Glomerular visceral epithelial cell (primary cell): ENCODE data around the gene DLG2.
A peak's percentile ranks its signal among the peaks of the same experiment; 100 is the strongest.

Experiments
- DNase-seq: peaks from one replicate; pipeline ENCODE4 v3.0.0-alpha.2; 2016; ENCODE audit errors: extremely low spot score

Gene DLG2

DNA sequence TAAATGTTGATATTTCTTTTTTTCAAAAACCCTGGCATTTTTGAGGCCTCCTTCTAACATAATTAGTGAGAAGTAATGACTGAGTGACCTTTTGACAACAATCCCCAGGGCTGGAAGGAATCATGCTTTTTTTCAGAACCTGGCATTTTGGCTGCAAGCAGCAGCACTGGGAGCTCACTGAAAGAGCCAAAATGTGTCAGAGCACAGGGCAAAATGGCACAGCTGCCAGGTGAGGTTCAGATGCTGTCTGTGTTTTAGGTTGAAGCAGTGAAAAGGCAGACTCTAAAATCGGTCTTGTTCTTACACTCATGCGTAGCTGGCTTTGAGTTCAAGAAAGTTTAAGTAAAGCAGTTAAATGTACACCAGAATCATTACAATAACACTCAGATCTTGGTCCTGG, 1063.8 kb downstream of the DLG2 start:
- DNase-seq: no peak

DNA sequence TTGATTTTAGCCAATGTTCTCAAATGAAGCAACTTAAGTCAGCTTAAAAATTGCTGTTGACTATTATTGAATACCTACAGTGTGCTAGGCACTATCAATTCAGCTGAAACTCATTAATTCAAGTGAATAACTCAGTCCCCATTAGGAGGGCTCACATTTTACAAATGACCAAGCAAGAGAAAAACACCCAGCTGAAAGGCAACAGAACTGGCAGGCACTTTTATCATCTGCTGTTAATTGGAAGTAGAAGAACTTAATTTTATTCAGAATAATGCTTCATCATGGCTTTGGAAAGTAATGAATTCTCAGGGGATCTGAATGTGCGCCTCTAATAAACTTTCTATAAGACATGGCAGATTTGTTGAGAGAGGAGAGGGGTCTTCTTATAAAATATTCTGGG, 1066.9 kb downstream of the DLG2 start:
- DNase-seq: no peak

DNA sequence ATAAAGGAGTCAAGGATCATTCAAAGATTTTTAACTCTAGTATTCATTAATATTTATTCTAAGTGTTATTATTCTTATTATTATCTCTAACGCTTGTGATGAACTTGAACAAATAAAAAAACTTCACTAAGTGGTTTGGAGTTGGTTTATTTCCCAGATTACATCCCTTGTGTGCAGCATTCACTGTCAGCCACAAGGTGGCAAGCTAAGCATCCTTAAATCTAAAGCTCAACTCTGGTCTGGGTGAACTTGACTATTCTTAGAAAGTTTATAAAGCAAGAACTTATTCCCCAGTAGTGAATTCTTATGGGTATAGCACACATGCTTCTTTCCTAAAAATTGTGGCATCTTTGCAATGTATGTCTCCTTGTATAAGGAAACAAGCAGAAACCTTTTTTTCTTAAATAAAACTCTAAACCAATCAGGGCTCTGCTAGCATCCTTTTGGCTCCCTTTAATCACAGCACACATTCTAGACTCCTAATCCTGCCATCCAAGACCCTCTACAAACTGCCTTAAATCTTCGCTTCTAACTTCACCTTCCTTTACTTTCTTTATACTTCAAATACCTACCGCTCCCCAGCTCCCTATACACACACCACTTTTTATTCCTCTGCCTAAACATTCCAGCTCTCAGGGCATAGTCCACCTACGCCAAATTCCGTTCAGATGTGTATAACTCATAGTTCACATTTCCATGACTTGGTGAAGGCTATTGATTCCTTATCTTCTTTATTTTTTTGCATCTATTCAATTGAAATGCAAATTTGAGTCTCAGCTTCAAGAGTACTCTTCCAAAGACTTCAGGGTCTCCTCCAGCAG, 1068.8 kb downstream of the DLG2 start:
- DNase-seq: peak; percentile 40

DNA sequence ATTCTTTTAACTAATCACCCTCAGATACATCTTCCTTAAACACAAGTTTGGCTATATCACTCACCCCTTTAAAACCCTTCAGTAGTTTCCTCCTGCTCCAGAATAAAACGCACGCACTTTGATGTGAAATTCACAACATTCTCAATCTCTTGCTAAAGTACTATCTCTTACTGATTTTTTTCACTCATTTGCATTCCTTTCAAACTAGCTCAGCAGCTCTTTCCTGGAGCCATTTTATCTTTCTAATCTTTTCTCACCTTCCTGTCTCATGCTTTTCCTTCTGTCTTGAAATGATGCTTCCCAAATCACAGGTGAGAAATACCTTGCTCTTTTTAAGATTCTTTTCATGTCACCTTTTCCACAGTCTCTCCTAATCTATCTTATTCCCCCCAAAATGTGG, 1074.4 kb downstream of the DLG2 start:
- DNase-seq: no peak

GRCh38 chr11:84549217-84549616, 1077.9 kb downstream of the DLG2 start:
- no peak for DNase-seq

- no peak for DNase-seq
Observed at GRCh38 chr11:84544566-84544965, 1082.6 kb downstream of the DLG2 start.

DNA sequence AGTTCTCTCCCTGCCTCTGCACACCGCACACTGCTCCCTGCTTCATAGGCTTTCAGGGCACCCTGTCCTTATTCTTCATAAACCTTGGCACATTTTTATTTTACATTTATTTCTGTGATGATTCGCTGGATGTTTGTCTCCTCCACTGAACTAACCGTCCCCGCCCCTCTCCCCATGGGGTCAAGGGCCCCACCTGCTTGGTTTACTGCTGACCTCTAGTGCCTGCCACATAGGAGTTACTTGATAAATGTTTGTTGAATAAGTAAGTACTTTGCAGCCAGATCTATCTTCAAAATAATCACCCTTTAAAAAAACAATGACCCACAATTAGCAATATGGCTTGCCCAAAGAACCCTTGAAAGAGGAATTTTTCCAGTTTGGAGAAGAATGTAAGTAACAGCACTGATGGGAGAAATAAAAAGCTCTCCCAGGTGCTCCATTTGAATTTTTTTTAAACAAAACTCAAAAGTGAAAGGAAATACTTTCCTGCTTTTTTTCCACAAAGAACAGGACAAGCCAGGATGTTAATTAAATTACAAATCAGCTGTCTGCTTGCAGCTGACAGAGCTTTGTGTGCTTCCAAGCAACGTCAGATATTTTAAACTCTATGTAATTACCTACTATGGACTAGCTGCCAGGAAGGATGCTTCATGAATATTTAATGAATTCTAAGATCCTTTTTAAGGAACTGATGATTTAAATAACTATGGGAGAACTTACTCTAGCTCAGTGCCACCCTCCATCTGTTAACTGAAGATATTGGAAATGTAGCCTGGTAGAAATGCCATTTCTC, 1083.6 kb downstream of the DLG2 start:
- DNase-seq: no peak

- no peak for DNase-seq
Observed at GRCh38 chr11:84541731-84542340, 1085.3 kb downstream of the DLG2 start.

DNA sequence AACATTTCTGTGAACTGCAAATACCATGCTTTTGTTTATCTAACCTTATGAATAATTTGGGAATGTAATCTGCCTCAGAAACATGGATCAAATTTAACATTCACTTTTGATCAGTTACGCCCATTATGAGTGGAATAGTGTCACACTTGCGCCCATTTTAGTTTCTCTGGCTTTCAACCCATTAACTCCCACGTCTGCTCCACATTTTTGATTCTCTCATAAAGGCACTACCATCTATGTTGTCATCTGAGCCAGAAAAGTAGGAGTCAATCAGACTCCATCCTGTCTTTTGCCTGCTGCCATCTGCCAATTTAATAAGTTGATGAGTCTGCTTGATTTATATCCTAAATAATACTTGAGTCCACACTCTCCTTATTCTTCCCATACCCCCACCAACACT, 1090.7 kb downstream of the DLG2 start:
- no peak for DNase-seq

GRCh38 chr11:84532364-84532763, 1094.8 kb downstream of the DLG2 start:
- no peak for DNase-seq

GRCh38 chr11:84526250-84526649, 1100.9 kb downstream of the DLG2 start:
- no peak for DNase-seq

DNA sequence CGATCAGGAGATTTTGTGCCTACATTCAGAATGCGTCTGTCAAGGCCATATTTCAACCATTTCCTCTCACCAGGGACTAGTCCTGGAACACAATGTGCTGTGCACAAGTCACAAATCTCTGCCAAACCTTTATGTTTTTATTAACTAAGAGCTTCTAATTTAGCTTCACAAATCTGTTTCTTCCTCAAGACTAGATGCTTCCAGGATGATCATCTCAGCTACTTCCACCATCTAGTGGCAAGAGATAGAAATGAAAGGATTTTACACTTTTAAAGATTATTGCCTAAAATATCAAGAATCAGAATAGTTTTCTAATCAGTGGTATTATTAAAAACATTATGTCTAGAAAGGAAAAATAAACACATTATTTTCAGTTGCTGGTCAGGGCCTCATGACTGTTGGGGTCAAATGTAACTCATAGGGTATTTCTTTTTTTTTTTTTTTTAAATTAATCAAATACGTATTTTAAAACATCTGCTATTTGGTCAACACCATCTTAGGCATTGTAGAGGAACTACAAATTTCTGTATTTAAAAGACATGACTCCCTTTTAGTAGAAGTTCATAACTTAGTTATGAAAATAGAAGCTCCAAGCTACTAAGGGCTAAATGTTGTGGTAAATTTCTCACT, 1102.6 kb downstream of the DLG2 start:
- peak; percentile 5 for DNase-seq

- DNase-seq: no peak
Observed at GRCh38 chr11:84522331-84522730, 1104.8 kb downstream of the DLG2 start.

DNA sequence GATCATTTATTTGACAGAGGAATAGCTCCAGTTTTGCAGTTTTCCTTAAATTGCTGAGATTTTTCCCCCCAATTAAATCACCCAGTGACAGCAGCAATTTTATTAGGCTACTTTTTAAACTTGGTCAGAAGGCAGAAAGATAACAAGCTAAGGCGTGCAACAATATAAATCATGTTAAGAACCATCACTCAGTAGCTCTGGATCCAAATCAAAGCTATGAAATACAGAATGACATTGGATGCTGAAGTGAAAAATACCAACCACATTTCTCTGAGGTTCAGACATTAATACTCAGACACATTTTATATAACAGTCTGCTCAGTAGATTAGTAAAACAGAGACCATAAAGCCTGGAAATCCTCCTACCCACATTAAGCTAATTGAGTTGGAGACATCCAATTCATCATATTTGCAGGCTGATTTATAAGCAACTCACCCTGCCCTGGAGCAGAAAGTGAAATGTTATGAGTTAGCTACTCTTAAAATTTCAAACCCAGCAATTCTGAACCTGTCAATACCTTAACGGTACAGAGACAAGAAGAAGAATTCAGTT, 1108.4 kb downstream of the DLG2 start:
- DNase-seq: no peak

- DNase-seq: no peak
Observed at GRCh38 chr11:84514436-84514835, 1112.7 kb downstream of the DLG2 start.

GRCh38 chr11:84503503-84503902, 1123.6 kb downstream of the DLG2 start:
- DNase-seq: no peak

- DNase-seq: no peak
Observed at GRCh38 chr11:84501750-84502149, 1125.4 kb downstream of the DLG2 start.

GRCh38 chr11:84497981-84498411, 1129.1 kb downstream of the DLG2 start:
- no peak for DNase-seq

GRCh38 chr11:84497181-84497580, 1130.0 kb downstream of the DLG2 start:
- no peak for DNase-seq

DNA sequence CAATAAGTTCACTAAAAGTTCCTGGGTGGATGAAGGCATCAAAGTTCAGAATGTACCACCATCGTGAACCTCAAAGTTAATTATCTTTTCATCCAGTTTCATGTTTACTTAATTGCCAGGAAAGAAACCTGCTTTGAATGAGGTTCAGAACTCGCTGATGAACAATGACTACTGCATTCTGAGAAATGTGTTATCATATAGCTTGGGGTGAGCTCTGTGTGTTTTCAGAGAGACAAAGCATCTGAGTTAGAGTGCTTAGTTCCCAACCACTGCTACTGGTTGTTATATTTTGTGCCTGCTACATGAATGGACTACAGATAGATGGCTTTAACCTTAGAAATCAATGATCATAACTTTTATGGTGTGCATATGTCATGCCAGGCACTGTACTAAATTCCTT, 1131.0 kb downstream of the DLG2 start:
- DNase-seq: no peak

DNA sequence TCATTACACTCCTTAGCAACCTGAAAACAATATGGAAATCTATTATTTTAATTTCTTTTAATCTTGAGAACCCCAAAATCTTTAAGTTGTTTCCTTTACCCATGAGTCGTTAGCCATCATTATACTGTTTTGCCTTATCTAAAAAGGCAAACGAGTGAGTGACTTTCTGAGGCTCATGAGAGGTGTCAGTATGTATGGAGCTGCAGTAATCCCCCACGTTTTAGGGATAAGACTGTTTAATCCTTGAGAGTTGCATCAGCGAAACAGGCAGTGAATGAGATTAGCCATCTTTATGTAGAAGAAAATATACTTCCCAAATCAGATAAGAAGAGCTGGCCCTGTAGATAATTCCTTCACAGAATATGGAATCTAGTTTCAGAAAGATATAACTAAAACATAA, 1147.0 kb downstream of the DLG2 start:
- no peak for DNase-seq

DNA sequence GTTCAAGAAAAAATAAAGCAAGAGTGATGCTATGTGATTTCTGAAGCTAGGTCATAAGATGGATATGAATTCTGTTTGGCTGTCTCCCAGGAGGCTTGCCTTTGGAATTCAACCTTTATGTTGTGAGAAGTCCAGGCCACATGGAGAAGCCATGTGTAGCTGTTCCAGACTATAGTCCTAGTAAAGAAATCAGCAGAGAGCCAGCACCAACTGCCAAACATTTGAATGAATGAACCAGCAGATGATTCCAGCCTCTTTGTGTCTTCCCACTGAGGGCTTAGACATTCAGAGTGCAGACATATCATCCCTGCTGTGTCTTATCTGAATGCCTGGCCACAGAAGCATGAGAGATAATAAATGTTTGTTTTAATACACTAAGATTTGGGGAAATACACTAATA, 1150.6 kb downstream of the DLG2 start:
- no peak for DNase-seq
